ENCODE results near the gene IL22RA1.

- TF ChIP-seq ZFP30 (CRISPR knock-in tag; IDR thresholded peaks at IDR 0.05) (no peak), ARNTL (CRISPR knock-in tag; IDR thresholded peaks at IDR 0.05; ENCODE audit: borderline replicate concordance, low read depth) (no peak), POU6F1 (CRISPR knock-in tag; IDR thresholded peaks at IDR 0.05; ENCODE audit: borderline replicate concordance, low read depth) (no peak), PATZ1 (CRISPR knock-in tag; IDR thresholded peaks at IDR 0.05; ENCODE audit: borderline replicate concordance) (no peak), SNAI2 (CRISPR knock-in tag; IDR thresholded peaks at IDR 0.05) (no peak), TOX (CRISPR knock-in tag; IDR thresholded peaks at IDR 0.05; ENCODE audit: borderline replicate concordance) (no peak), ZNF70 (CRISPR knock-in tag; IDR thresholded peaks at IDR 0.05) (no peak), ZFP3 (CRISPR knock-in tag; IDR thresholded peaks at IDR 0.05) (no peak), BACH2 (CRISPR knock-in tag; IDR thresholded peaks at IDR 0.05; ENCODE audit: borderline replicate concordance) (no peak), ESRRG (CRISPR knock-in tag; IDR thresholded peaks at IDR 0.05) (no peak), CSDC2 (CRISPR knock-in tag; IDR thresholded peaks at IDR 0.05) (no peak)
Measured at GRCh38 chr1:24102961-24103360, 40.0 kb downstream of the IL22RA1 start.

Data from SK-N-SH treated with all-trans-retinoic acid at 6 μM for 48 hours (cell line).